DMS53 (cell line): ENCODE data around the gene SYNPO.
A peak's percentile ranks its signal among the peaks of the same experiment; 100 is the strongest.

Experiments used
- DNase-seq: peaks from one replicate; lab custom pipeline; 2025; lab: John Stamatoyannopoulos, UW

SYNPO gene

GRCh38 chr5:150642567-150642927 lies 2.1 kb downstream of the SYNPO start:
- DNase-seq: peak; percentile 30

GRCh38 chr5:150642991-150643710 lies 2.7 kb downstream of the SYNPO start:
- DNase-seq: no peak

- DNase-seq: no peak
Measured at GRCh38 chr5:150644058-150644457, 3.6 kb downstream of the SYNPO start.

GRCh38 chr5:150644514-150644913 lies 4.1 kb downstream of the SYNPO start:
- DNase-seq: no peak

GRCh38 chr5:150645070-150645700 lies 4.7 kb downstream of the SYNPO start:
- DNase-seq: no peak

- no peak for DNase-seq
Measured at GRCh38 chr5:150647275-150648251, 7.1 kb downstream of the SYNPO start.

- no peak for DNase-seq
Measured at GRCh38 chr5:150648294-150649107, 8.0 kb downstream of the SYNPO start.

- DNase-seq: no peak
Measured at GRCh38 chr5:150649108-150650020, 8.9 kb downstream of the SYNPO start.

GRCh38 chr5:150650021-150651006 lies 9.9 kb downstream of the SYNPO start:
- no peak for DNase-seq

GRCh38 chr5:150651382-150651781 lies 10.9 kb downstream of the SYNPO start:
- no peak for DNase-seq

GRCh38 chr5:150651924-150652671 lies 11.6 kb downstream of the SYNPO start:
- DNase-seq: no peak

GRCh38 chr5:150653145-150653761 lies 12.8 kb downstream of the SYNPO start:
- DNase-seq: no peak

- DNase-seq: peak; percentile 32
Measured at GRCh38 chr5:150653762-150654556, 13.5 kb downstream of the SYNPO start.

GRCh38 chr5:150655221-150655620 lies 14.8 kb downstream of the SYNPO start:
- DNase-seq: no peak

GRCh38 chr5:150656191-150657132 lies 16.0 kb downstream of the SYNPO start:
- peak; percentile 84 for DNase-seq

- DNase-seq: no peak
Measured at GRCh38 chr5:150658121-150658520, 17.7 kb downstream of the SYNPO start.
